Calu3 (cell line): ENCODE measurements around the gene SGPL1. TPM values are rescaled to one million over a fixed set of nuclear protein-coding genes. Genes with fewer than 3 reads are reported as not detected.

Experiments
- BruUV-seq: library from RNA; stranded (reverse); fragments of 400-500 nt; replicated peaks from 2 replicates; lab custom pipeline; 2021; lab: Mats Ljungman, UMichigan
- CTCF ChIA-PET: fragments of 300-600 bp; sonication (Branson Sonifier 250); formaldehyde crosslinking; loops from one replicate; lab custom pipeline; 2022; ENCODE audit warnings: antibody characterized with exemption; lab: Charles Lee
- DNase-seq: peaks from one replicate; pipeline ENCODE4 v3.0.0; 2022
- H3K27ac Mint-ChIP-seq: one replicate; pipeline ENCODE4 v1.8.0; 2022; ENCODE audit warnings: mixed read lengths; ENCODE audit not compliant: unreplicated experiment
- H3K27me3 Mint-ChIP-seq: one replicate; pipeline ENCODE4 v1.8.0; 2022; ENCODE audit warnings: mixed read lengths; ENCODE audit not compliant: unreplicated experiment
- H3K36me3 Mint-ChIP-seq: one replicate; pipeline ENCODE4 v1.8.0; 2022; ENCODE audit warnings: mild to moderate bottlenecking, moderate library complexity, mixed read lengths; ENCODE audit not compliant: insufficient read depth, unreplicated experiment
- H3K4me1 Mint-ChIP-seq: one replicate; pipeline ENCODE4 v1.8.0; 2022; ENCODE audit warnings: mild to moderate bottlenecking, low read depth, mixed read lengths; ENCODE audit not compliant: unreplicated experiment
- H3K4me3 Mint-ChIP-seq: one replicate; pipeline ENCODE4 v1.8.0; 2022; ENCODE audit warnings: mild to moderate bottlenecking, low read depth, moderate library complexity, mixed read lengths; ENCODE audit not compliant: unreplicated experiment
- H3K9me3 Mint-ChIP-seq: one replicate; pipeline ENCODE4 v1.8.0; 2022; ENCODE audit warnings: low read depth, mixed read lengths; ENCODE audit not compliant: unreplicated experiment
- intact Hi-C: fragments of 100-400 bp; cut with micrococcal nuclease; formaldehyde crosslinking; loops from one replicate; pipeline ENCODE4 v1.10.0; 2022; ENCODE audit not compliant: unreplicated experiment
- total RNA-seq: library from RNA; stranded (reverse); gene quantifications from 2 replicates; pipeline ENCODE4 v1.2.3, GENCODE V29; 2022
- TF ChIP-seq, protein P1 (sequence below): fragments of 200-600 bp; IDR thresholded peaks from one replicate; pipeline ENCODE4 v1.8.0; 2022; ENCODE audit warnings: antibody characterized with exemption; ENCODE audit not compliant: unreplicated experiment

SGPL1 gene
- total RNA-seq, 1 experiment from 2014 or later, result 84.6 TPM

DNA sequence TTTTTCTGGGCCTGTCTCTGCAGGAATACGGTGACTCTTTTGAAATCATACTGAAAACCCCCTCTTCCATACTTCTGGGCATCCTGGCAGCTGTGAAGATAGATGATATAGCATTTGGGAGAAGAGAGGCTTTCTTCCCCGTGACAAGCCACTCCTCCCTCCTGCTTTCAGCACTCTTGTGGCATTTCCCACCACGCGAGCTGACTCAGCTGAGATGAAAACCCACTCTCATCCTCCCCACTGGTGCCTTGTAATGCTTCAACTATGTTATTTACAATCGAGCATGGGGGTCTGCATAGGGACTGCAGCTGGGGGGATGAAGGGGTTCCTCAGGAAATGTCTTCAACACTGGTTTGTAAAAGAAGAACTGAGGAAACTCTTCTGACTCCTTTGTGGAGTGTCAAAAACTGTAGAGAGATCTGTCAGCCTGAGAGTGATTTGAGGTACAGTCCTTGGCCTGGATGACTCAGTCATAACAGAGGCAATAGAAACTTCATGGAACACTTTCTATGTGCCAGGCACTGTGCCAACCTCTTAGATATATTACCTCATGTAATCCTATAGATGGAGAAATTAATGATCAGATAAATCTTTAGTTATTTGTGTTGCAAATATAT lies 28.8 kb upstream of the SGPL1 start:
- peaks cover 4% of the 10 kb centered on the region for H3K9me3 Mint-ChIP-seq
- no TSS peak for BruUV-seq
- H3K27me3 Mint-ChIP-seq, result peaks cover 84% of the 10 kb centered on the region
- H3K27ac Mint-ChIP-seq, result no peak overlapping the region
- intact Hi-C loops, result no loop called here
- H3K4me1 Mint-ChIP-seq, result no peaks in the 10 kb centered on the region
- no peak for DNase-seq
- H3K4me3 Mint-ChIP-seq, result no peak overlapping the region
- CTCF ChIA-PET, result no interaction called here
- TF ChIP-seq, protein P1, sequence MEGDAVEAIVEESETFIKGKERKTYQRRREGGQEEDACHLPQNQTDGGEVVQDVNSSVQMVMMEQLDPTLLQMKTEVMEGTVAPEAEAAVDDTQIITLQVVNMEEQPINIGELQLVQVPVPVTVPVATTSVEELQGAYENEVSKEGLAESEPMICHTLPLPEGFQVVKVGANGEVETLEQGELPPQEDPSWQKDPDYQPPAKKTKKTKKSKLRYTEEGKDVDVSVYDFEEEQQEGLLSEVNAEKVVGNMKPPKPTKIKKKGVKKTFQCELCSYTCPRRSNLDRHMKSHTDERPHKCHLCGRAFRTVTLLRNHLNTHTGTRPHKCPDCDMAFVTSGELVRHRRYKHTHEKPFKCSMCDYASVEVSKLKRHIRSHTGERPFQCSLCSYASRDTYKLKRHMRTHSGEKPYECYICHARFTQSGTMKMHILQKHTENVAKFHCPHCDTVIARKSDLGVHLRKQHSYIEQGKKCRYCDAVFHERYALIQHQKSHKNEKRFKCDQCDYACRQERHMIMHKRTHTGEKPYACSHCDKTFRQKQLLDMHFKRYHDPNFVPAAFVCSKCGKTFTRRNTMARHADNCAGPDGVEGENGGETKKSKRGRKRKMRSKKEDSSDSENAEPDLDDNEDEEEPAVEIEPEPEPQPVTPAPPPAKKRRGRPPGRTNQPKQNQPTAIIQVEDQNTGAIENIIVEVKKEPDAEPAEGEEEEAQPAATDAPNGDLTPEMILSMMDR, result no peak
- H3K36me3 Mint-ChIP-seq, result no peaks in the 10 kb centered on the region

DNA sequence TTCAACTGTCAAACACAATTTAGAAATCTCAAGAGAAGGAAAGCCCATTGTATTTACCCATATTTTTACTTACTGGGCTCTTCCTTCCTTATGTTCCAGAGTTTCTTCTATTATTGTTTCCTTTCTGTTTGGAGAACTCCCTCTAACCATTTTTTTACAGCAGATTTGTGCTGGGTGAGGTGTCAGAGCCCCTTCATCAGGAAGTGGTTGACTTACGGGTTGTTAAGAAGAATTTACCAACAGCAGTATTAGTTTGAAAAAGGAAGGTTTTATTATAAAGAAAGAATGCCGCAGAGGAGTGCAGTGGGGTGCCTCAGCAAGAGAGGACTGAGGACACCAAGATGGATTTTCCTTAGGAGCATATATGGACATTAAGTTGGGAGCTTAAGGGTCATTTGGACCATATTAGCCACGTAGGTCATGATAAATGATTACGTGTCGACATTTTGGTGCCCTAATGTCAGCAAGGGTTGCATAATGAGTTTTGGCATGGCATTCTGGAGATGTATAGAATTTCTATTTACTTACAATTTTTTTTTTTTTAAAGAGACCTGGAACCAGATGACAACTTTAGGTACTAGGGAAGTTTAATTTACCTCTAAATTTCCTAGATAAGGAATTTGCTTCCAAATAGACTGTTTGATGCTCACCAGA lies 24.2 kb upstream of the SGPL1 start:
- H3K27me3 Mint-ChIP-seq, result peaks cover 93% of the 10 kb centered on the region
- intact Hi-C loops, result no loop called here
- H3K4me1 Mint-ChIP-seq, result no peaks in the 10 kb centered on the region
- CTCF ChIA-PET, result interaction anchor here (1.2 kb wide), 1 partner anchor 99 kb away, joined by 3 read pairs; no protein-coding TSS in a partner anchor
- TF ChIP-seq, protein P1, result no peak
- H3K27ac Mint-ChIP-seq, result no peak overlapping the region
- H3K9me3 Mint-ChIP-seq, result peaks cover 4% of the 10 kb centered on the region
- no peak for DNase-seq
- H3K4me3 Mint-ChIP-seq, result no peak overlapping the region
- no TSS peak for BruUV-seq
- H3K36me3 Mint-ChIP-seq, result no peaks in the 10 kb centered on the region

DNA sequence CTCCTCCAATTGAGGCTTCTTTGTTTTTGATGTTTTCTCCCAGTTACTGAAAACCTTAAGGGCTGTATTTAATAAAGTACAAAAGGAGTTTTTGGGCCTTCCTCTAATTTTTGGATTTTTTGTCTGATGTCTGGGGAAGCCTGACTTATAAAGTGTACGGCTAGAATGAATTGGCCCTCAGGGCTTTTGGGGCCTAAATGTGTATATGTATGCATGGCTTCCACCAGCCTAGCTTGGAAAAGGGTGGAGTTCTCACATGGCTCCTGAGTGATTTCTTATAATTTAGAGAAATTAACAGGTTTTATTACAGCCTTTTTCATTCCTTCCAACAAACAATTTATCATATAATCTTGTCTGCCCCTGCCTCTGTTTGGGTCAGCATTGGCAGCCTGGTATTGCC lies 20.1 kb upstream of the SGPL1 start:
- no peaks in the 10 kb centered on the region for H3K4me1 Mint-ChIP-seq
- BruUV-seq, result no TSS peak
- CTCF ChIA-PET, result no interaction called here

DNA sequence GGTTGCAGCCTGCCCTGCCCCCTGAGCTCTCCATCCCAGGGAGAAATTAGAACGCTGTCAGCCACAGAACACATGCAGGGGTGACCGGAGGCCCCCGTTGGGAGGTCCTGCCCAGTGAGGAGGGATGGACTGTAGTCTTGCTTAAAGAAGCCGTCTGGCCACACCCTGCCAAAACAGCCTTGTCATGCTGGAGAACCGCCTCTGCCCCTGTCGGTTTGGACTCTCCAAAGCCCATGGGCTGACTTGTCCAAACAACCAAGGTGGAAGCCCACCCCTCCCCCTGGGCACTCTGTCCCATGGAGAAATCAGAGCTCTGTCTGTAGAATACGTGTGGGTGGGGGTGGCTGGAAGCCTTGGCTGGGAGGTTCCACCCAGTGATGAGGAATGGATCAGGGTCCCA lies 17.9 kb upstream of the SGPL1 start:
- CTCF ChIA-PET, result no interaction called here

More for the DNA sequence above, 20.1 kb upstream of the SGPL1 start:
- Mint-ChIP-seq H3K27me3 (peaks cover 90% of the 10 kb centered on the region), H3K9me3 (no peaks in the 10 kb centered on the region), H3K4me3 (no peak overlapping the region), H3K27ac (no peak overlapping the region), H3K36me3 (no peaks in the 10 kb centered on the region)
- DNase-seq, result no peak
- intact Hi-C loops, result no loop called here
- TF ChIP-seq, protein P1, result no peak

More for the DNA sequence above, 17.9 kb upstream of the SGPL1 start:
- no peaks in the 10 kb centered on the region for H3K36me3 Mint-ChIP-seq
- H3K9me3 Mint-ChIP-seq, result no peaks in the 10 kb centered on the region
- H3K4me1 Mint-ChIP-seq, result no peaks in the 10 kb centered on the region
- TF ChIP-seq, protein P1, result no peak
- peaks cover 84% of the 10 kb centered on the region for H3K27me3 Mint-ChIP-seq
- no peak overlapping the region for H3K27ac Mint-ChIP-seq
- intact Hi-C loops, result no loop called here
- DNase-seq, result no peak
- H3K4me3 Mint-ChIP-seq, result no peak overlapping the region
- no TSS peak for BruUV-seq
